ENCODE data around the gene CPSF7. TPM values are rescaled to one million over a fixed set of nuclear protein-coding genes. Genes with fewer than 3 reads are reported as not detected.

The CPSF7 gene
- total RNA-seq, 1 experiment from 2014 or later = 96.1 TPM

DNA sequence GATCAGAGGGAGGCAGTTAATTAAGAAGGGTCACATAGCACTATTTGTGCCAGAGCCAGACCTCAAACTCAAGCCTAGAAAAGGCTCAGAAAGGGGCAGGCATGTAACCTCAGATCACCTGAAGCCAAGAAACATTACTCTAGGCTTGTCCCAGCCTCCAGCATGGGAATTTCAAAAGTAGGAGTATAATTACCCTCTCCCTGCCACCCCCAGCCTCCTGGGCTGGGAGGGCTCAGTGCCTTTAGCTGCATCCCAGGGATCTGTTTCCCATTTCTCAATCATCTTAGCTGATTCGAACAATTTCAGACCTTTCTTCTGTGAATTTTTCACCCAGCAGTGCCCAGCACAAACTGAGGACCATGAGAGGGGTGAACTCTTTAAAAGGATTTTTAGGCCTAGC lies 45.7 kb upstream of the CPSF7 start:
- no peak for DNase-seq (ENCODE audit: low read depth, low spot score)
- no peak for ATAC-seq
- intact Hi-C loops (cut with micrococcal nuclease; ENCODE audit: unreplicated experiment) = loop anchor here (5.0 kb wide), 1 partner anchor 152 kb away; no protein-coding TSS in a partner anchor
- H3K27ac ChIP-seq (ENCODE audit: low read length) = no peak overlapping the region
- no peaks in the 10 kb centered on the region for H3K4me1 ChIP-seq (ENCODE audit: control insufficient read depth, insufficient read depth, low read length)
- in situ Hi-C loops (cut with HindIII; ENCODE audit: low pct_unique_long_range_greater_than_20kb, low sequenced_read_pairs) = no loop called here
- TF ChIP-seq, protein P1, sequence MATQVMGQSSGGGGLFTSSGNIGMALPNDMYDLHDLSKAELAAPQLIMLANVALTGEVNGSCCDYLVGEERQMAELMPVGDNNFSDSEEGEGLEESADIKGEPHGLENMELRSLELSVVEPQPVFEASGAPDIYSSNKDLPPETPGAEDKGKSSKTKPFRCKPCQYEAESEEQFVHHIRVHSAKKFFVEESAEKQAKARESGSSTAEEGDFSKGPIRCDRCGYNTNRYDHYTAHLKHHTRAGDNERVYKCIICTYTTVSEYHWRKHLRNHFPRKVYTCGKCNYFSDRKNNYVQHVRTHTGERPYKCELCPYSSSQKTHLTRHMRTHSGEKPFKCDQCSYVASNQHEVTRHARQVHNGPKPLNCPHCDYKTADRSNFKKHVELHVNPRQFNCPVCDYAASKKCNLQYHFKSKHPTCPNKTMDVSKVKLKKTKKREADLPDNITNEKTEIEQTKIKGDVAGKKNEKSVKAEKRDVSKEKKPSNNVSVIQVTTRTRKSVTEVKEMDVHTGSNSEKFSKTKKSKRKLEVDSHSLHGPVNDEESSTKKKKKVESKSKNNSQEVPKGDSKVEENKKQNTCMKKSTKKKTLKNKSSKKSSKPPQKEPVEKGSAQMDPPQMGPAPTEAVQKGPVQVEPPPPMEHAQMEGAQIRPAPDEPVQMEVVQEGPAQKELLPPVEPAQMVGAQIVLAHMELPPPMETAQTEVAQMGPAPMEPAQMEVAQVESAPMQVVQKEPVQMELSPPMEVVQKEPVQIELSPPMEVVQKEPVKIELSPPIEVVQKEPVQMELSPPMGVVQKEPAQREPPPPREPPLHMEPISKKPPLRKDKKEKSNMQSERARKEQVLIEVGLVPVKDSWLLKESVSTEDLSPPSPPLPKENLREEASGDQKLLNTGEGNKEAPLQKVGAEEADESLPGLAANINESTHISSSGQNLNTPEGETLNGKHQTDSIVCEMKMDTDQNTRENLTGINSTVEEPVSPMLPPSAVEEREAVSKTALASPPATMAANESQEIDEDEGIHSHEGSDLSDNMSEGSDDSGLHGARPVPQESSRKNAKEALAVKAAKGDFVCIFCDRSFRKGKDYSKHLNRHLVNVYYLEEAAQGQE (IDR thresholded peaks at IDR 0.05; ENCODE audit: insufficient read depth in 1 of 2, low read depth in 2 of 2, low read length in 1 of 2) = no peak
- TF ChIP-seq CTCF (IDR thresholded peaks at IDR 0.05) (no peak), TCF7L2 (IDR thresholded peaks at IDR 0.05; ENCODE audit: low read depth, low read length) (no peak), POLR2AphosphoS5 (IDR thresholded peaks at IDR 0.05; ENCODE audit: low read depth, low read length) (no peak), SIN3A (IDR thresholded peaks at IDR 0.05; ENCODE audit: borderline replicate concordance, insufficient read depth, low read depth, low read length) (no peak)
- ChIA-PET POLR2A (no interaction called here), CTCF (no interaction called here)
- BruUV-seq (replicated peaks) = no TSS peak
- H3K36me3 ChIP-seq (ENCODE audit: control insufficient read depth, insufficient read depth, low read length) = no peaks in the 10 kb centered on the region
- H3K27me3 ChIP-seq (ENCODE audit: control insufficient read depth, insufficient read depth, low read length) = no peaks in the 10 kb centered on the region
- no peak overlapping the region for H3K4me3 ChIP-seq (ENCODE audit: low read depth in 2 of 2, low read length in 2 of 2)
- no peaks in the 10 kb centered on the region for H3K9me3 ChIP-seq (ENCODE audit: control insufficient read depth, insufficient read depth, low read depth, low read length)

- H3K4me1 ChIP-seq (ENCODE audit: control insufficient read depth, insufficient read depth, low read length) = no peaks in the 10 kb centered on the region
- H3K4me3 ChIP-seq (ENCODE audit: low read depth in 2 of 2, low read length in 2 of 2) = no peak overlapping the region
- ATAC-seq = no peak
- no peaks in the 10 kb centered on the region for H3K27me3 ChIP-seq (ENCODE audit: control insufficient read depth, insufficient read depth, low read length)
- DNase-seq (ENCODE audit: low read depth, low spot score) = no peak
- ChIA-PET POLR2A (no interaction called here), CTCF (no interaction called here)
- no peak overlapping the region for H3K27ac ChIP-seq (ENCODE audit: low read length)
- in situ Hi-C loops (cut with HindIII; ENCODE audit: low pct_unique_long_range_greater_than_20kb, low sequenced_read_pairs) = no loop called here
- TF ChIP-seq TCF7L2 (IDR thresholded peaks at IDR 0.05; ENCODE audit: low read depth, low read length) (no peak), SIN3A (IDR thresholded peaks at IDR 0.05; ENCODE audit: borderline replicate concordance, insufficient read depth, low read depth, low read length) (no peak), POLR2AphosphoS5 (IDR thresholded peaks at IDR 0.05; ENCODE audit: low read depth, low read length) (no peak), CTCF (IDR thresholded peaks at IDR 0.05) (no peak)
- TF ChIP-seq, protein P1 (IDR thresholded peaks at IDR 0.05; ENCODE audit: insufficient read depth in 1 of 2, low read depth in 2 of 2, low read length in 1 of 2) = no peak
- H3K36me3 ChIP-seq (ENCODE audit: control insufficient read depth, insufficient read depth, low read length) = no peaks in the 10 kb centered on the region
- H3K9me3 ChIP-seq (ENCODE audit: control insufficient read depth, insufficient read depth, low read depth, low read length) = no peaks in the 10 kb centered on the region
- TSS peak; percentile 53 for BruUV-seq (replicated peaks)
- intact Hi-C loops (cut with micrococcal nuclease; ENCODE audit: unreplicated experiment) = no loop called here
Measured at GRCh38 chr11:61474013-61474643, 44.4 kb upstream of the CPSF7 start.
